ENCODE results near the gene STYXL2. TPM values are rescaled to one million over a fixed set of nuclear protein-coding genes. Genes with fewer than 3 reads are reported as not detected.

Gene STYXL2
- under 1 TPM in 2 of 6 donors, not detected in 4; 0.12 to 0.37 TPM for total RNA-seq
- polyA plus RNA-seq = under 1 TPM in 1 of 2 donors, not detected in 1; 0.02 TPM

DNA sequence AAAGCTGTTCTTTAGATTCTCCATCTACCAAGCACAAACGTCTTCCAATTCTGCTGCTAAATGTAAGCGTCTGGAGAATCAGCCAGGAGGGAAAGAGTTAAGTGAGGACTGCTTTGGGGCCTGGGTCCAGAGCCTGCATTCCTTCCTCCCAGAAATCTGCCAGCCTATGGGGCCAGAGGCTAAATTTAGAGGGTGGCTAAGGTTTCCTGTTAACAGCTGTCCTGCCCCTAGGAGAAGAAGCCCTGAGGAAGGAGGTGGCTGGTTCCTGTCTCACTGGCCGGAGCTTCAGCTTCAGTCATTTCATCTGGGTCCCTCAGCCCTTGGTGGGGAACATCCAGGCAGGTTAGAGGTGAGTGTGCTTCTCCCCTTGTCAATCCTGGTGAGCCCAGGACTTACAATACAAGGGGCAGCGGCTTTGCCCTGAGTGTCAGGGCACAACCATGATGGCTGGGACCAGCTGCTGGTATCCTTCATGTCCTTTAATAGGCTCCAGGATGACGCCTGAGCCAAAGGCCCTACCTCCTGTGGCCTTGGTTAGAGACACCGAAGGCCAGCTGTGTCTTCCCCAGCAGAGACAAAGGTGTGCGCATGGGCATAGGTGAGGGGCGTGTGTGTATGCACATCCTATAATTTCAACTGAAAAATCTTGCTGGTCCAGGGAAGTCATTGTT, at the start of gene STYXL2:
STYXL2 (plus strand) TSS at position 230 of the 671 bp plus-strand sequence. CDS start 775 bp downstream, outside the sequence.
- Histone ChIP-seq H3K36me3 (no peaks in the 10 kb centered on the region), H3K27me3 (peaks cover 0 to under 1% (median 0%) of the 10 kb centered on the region in 4 donors), H3K9me3 (no peaks in the 10 kb centered on the region), H3K27ac (no peak within 1 kb of the TSS), H3K4me3 (no peak within 1 kb of the TSS), H3K4me1 (no peaks in the 10 kb centered on the region)
- WGBS, 2 donors = 71 to 76% methylated on average over 8 of the region's 8 CpGs
- no peak for TF ChIP-seq CTCF (IDR thresholded peaks at IDR 0.05)
- intact Hi-C loops (cut with DNase I) = no loop called here
- no peak for FAIRE-seq
- no peak for ATAC-seq
- DNase-seq = no peak

DNA sequence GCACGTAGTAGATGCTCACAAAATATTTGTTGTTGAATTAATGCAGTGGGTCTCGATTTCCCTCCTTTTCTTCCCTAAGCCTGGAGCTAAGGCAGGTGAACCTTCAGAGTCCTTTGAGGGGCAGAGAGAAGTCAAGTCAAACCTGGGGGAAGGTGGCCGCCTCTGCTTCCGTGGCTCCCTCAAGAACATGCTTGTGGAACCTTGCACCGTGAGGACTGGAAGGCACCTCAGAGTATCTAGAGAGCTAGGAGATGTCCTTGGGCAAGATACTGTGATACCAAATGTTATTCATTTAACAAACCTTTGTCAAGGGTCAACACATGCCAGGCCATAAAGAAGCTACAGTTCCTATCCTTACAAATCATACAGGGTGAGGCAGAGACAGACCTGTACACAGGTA, 42.0 kb upstream of the STYXL2 start:
- ATAC-seq (no peak), DNase-seq (no peak), FAIRE-seq (no peak)
- 81 to 85% methylated on average over 5 of the region's 5 CpGs for WGBS, 2 donors
- Histone ChIP-seq H3K4me1 (no peaks in the 10 kb centered on the region), H3K9me3 (no peaks in the 10 kb centered on the region), H3K27me3 (no peaks in the 10 kb centered on the region), H3K36me3 (no peaks in the 10 kb centered on the region), H3K27ac (no peak overlapping the region), H3K4me3 (no peak overlapping the region)
- no peak for TF ChIP-seq CTCF (IDR thresholded peaks at IDR 0.05)
- intact Hi-C loops (cut with DNase I) = no loop called here

GRCh38 chr1:167052389-167052788, 41.5 kb upstream of the STYXL2 start:
- DNase-seq (no peak), ATAC-seq (peak in 2 of 4 donors; percentile 50 to 59), FAIRE-seq (no peak)
- H3K4me1 ChIP-seq = no peaks in the 10 kb centered on the region
- TF ChIP-seq CTCF (IDR thresholded peaks at IDR 0.05) = peak; percentile 7 to 26 (median 20)
- no peaks in the 10 kb centered on the region for H3K9me3 ChIP-seq
- no peak overlapping the region for H3K27ac ChIP-seq
- WGBS, 2 donors = 65 to 72% methylated on average over 8 of the region's 8 CpGs
- intact Hi-C loops (cut with DNase I) = no loop called here
- H3K27me3 ChIP-seq = no peaks in the 10 kb centered on the region
- no peaks in the 10 kb centered on the region for H3K36me3 ChIP-seq
- H3K4me3 ChIP-seq = no peak overlapping the region

- 52 to 71% methylated on average over 3 of the region's 3 CpGs for WGBS, 2 donors
- no peak for TF ChIP-seq CTCF (IDR thresholded peaks at IDR 0.05)
- Histone ChIP-seq H3K27me3 (no peaks in the 10 kb centered on the region), H3K36me3 (no peaks in the 10 kb centered on the region), H3K4me3 (no peak overlapping the region), H3K9me3 (no peaks in the 10 kb centered on the region), H3K27ac (no peak overlapping the region), H3K4me1 (no peaks in the 10 kb centered on the region)
- intact Hi-C loops (cut with DNase I) = no loop called here
- FAIRE-seq = no peak
- no peak for ATAC-seq
- no peak for DNase-seq
Observed at GRCh38 chr1:167054531-167054930, 39.3 kb upstream of the STYXL2 start.

DNA sequence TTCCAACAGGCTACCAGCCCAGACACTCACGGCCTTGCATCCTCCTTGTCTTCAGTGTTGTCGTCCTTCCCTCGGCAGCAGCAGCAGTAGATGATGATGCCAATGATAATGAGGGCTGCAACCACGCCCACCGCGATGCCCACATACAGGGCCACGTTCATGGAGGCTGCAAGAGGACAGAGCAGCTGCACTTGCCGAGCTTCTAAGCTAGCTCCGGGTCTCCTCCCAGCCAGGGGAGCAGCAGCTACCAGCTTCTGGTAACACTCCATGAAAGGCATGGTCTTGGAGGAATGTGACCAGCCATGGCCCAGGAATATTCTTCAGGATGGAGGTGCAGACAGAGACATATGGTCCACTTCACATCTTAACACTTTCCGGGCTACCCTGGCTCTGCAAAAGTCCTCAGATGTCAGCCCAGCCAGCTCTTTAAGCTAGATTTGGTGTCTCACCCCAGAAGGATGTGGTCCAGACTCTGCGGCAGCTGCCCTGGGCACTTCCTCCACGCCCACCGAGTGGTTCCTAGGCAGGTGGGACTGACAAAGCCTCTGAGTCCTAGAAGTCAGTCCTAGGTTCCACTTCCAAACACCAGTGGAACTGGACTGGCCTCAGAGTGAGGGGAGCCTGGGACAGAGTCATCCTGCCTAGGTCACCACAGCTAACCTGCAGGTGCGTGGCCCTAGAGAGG, 38.8 kb upstream of the STYXL2 start:
- 59 to 74% methylated on average over 14 of the region's 14 CpGs for WGBS, 2 donors
- TF ChIP-seq CTCF (IDR thresholded peaks at IDR 0.05) = no peak
- Histone ChIP-seq H3K4me3 (no peak overlapping the region), H3K27me3 (no peaks in the 10 kb centered on the region), H3K4me1 (no peaks in the 10 kb centered on the region), H3K36me3 (no peaks in the 10 kb centered on the region), H3K27ac (no peak overlapping the region), H3K9me3 (no peaks in the 10 kb centered on the region)
- no peak for FAIRE-seq
- intact Hi-C loops (cut with DNase I) = loop anchor here in 1 of 3 donors (5.0 kb wide), 1 partner anchor 148 kb away; no protein-coding TSS in a partner anchor
- no peak for DNase-seq
- ATAC-seq = no peak
